Neutrophil (primary cell): Measurements from ENCODE around the gene FRMD5.

ENCODE experiments used
- H3K27ac ChIP-seq: fragments of 200-600 bp; sonication (generic); 2 replicates; pipeline ENCODE4 v1.5.1; 2016; ENCODE audit warnings: mild to moderate bottlenecking, moderate library complexity
- H3K27me3 ChIP-seq: fragments of 200-600 bp; sonication (generic); 2 replicates; pipeline ENCODE4 v1.6.0; 2016; ENCODE audit warnings: mild to moderate bottlenecking
- H3K36me3 ChIP-seq: fragments of 200-600 bp; sonication (generic); 2 replicates; pipeline ENCODE4 v1.5.1; 2017
- H3K4me1 ChIP-seq, 2 experiments: fragments of 200-600 bp in 1 of 2; sonication (generic) in 1 of 2; 1 replicate in 1 of 2; 2 replicates in 1 of 2; pipeline versions ENCODE4 v1.5.1 to v1.6.1; 2013 to 2016; ENCODE audit warnings: low read depth in 1 of 2, low read length in 1 of 2, mild to moderate bottlenecking in 1 of 2, moderate library complexity in 1 of 2; ENCODE audit not compliant: control insufficient read depth in 1 of 2, insufficient read depth in 1 of 2
- H3K4me3 ChIP-seq, 2 experiments: fragments of 200-600 bp in 1 of 2; sonication (generic) in 1 of 2; 1 replicate in 1 of 2; 2 replicates in 1 of 2; pipeline ENCODE4 v1.5.1; 2013 to 2016; ENCODE audit warnings: low read depth in 1 of 2, low read length in 1 of 2, mild to moderate bottlenecking in 1 of 2, moderate library complexity in 1 of 2
- H3K9me3 ChIP-seq: fragments of 200-600 bp; sonication (generic); 2 replicates; pipeline ENCODE4 v1.5.1; 2016
- CTCF ChIP-seq: fragments of 200-600 bp; sonication (generic); IDR thresholded peaks from 2 replicates; pipeline ENCODE4 v1.5.1; 2016; ENCODE audit warnings: antibody characterized with exemption

The FRMD5 gene

GRCh38 chr15:44029940-44030568 lies 165.0 kb downstream of the FRMD5 start:
- no peak overlapping the region for H3K4me3 ChIP-seq
- H3K27me3 ChIP-seq, result peaks cover 2% of the 10 kb centered on the region
- no peaks in the 10 kb centered on the region for H3K9me3 ChIP-seq
- no peaks in the 10 kb centered on the region for H3K36me3 ChIP-seq
- no peak for TF ChIP-seq CTCF
- H3K4me1 ChIP-seq, result no peaks in the 10 kb centered on the region
- no peak overlapping the region for H3K27ac ChIP-seq

- Histone ChIP-seq H3K4me3 (no peak overlapping the region), H3K9me3 (no peaks in the 10 kb centered on the region), H3K4me1 (no peaks in the 10 kb centered on the region), H3K27ac (no peak overlapping the region), H3K36me3 (no peaks in the 10 kb centered on the region), H3K27me3 (no peaks in the 10 kb centered on the region)
- TF ChIP-seq CTCF, result no peak
Observed at GRCh38 chr15:44029003-44029402, 166.1 kb downstream of the FRMD5 start.

DNA sequence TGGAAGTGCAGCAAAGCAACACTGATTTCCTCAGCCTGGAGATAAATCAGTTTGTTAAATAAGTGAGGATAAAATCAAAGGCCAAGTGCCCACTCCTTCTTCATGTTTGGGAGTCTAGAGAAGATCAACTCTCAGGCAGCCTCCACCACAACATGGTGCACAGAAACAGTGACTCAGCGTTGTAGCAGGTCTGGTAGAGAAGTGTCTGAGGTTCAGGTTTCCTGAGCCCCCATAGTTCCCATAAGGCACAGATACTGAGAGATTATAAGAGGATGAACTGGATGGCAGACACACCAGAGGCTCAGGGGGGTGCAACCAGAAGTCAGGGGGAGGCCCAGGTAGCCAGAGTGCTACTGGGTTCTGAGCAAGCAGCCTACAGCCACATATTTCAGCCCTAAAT lies 166.7 kb downstream of the FRMD5 start:
- H3K27ac ChIP-seq, result no peak overlapping the region
- no peak for TF ChIP-seq CTCF
- no peaks in the 10 kb centered on the region for H3K36me3 ChIP-seq
- no peaks in the 10 kb centered on the region for H3K9me3 ChIP-seq
- no peaks in the 10 kb centered on the region for H3K4me1 ChIP-seq
- H3K4me3 ChIP-seq, result no peak overlapping the region
- H3K27me3 ChIP-seq, result peaks cover under 1% of the 10 kb centered on the region

DNA sequence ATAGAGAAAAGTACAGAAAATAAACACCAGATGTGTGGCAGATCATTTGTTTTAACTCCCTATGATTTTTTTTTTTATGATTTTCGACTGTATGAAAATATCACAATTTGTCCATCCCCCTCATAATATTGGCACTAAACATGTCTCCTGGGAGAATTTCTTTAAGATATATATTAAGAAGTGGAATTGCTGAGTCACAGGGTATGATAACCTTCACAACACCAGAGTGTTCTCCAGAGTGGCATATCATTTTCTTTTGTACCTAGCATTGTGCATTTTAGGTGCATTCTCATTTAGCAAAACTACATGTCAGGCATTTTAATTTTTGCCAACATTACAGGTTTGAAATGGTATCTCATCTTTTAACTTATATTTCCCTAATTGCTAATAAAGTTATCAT lies 170.9 kb downstream of the FRMD5 start:
- no peaks in the 10 kb centered on the region for H3K36me3 ChIP-seq
- no peak overlapping the region for H3K27ac ChIP-seq
- no peak for TF ChIP-seq CTCF
- no peaks in the 10 kb centered on the region for H3K4me1 ChIP-seq
- no peaks in the 10 kb centered on the region for H3K9me3 ChIP-seq
- no peak overlapping the region for H3K4me3 ChIP-seq
- H3K27me3 ChIP-seq, result peaks cover 4% of the 10 kb centered on the region

GRCh38 chr15:44023176-44023575 lies 171.9 kb downstream of the FRMD5 start:
- no peak overlapping the region for H3K4me3 ChIP-seq
- no peaks in the 10 kb centered on the region for H3K4me1 ChIP-seq
- peaks cover 4% of the 10 kb centered on the region for H3K27me3 ChIP-seq
- no peak for TF ChIP-seq CTCF
- H3K27ac ChIP-seq, result no peak overlapping the region
- H3K9me3 ChIP-seq, result no peaks in the 10 kb centered on the region
- H3K36me3 ChIP-seq, result no peaks in the 10 kb centered on the region

GRCh38 chr15:44018151-44018550 lies 176.9 kb downstream of the FRMD5 start:
- Histone ChIP-seq H3K9me3 (no peaks in the 10 kb centered on the region), H3K27ac (no peak overlapping the region), H3K36me3 (no peaks in the 10 kb centered on the region), H3K27me3 (peaks cover 2% of the 10 kb centered on the region), H3K4me1 (no peaks in the 10 kb centered on the region), H3K4me3 (no peak overlapping the region)
- TF ChIP-seq CTCF, result no peak
